Measurements from ENCODE around the gene CMC2. TPM values are rescaled to one million over a fixed set of nuclear protein-coding genes. Genes with fewer than 3 reads are reported as not detected.

The CMC2 gene
- total RNA-seq, 1 donor from 2014 or later, result 133 TPM

DNA sequence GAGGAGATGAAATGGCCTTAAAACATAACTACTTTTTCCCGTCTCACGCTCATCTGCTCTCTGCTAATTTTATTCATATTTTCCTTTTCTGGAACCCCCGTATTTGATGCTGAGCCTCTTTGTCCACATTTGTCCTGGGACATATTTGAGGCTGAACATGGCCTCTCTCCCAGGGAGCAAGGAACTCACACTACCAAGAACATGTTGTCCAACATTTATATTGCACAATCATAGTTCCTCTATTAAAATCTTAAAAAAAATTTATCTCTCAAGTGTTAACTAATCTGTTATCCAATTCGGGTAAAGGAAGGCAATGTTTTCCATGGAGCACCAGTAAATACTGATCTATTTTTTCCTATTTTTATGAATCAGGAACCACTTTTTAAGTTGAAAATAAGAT is 60.2 kb downstream of the CMC2 start:
- ATAC-seq (ENCODE audit: poor library complexity) (peak; percentile 81), DNase-seq (no peak)
- intact Hi-C loops (cut with DNase I), result no loop called here

DNA sequence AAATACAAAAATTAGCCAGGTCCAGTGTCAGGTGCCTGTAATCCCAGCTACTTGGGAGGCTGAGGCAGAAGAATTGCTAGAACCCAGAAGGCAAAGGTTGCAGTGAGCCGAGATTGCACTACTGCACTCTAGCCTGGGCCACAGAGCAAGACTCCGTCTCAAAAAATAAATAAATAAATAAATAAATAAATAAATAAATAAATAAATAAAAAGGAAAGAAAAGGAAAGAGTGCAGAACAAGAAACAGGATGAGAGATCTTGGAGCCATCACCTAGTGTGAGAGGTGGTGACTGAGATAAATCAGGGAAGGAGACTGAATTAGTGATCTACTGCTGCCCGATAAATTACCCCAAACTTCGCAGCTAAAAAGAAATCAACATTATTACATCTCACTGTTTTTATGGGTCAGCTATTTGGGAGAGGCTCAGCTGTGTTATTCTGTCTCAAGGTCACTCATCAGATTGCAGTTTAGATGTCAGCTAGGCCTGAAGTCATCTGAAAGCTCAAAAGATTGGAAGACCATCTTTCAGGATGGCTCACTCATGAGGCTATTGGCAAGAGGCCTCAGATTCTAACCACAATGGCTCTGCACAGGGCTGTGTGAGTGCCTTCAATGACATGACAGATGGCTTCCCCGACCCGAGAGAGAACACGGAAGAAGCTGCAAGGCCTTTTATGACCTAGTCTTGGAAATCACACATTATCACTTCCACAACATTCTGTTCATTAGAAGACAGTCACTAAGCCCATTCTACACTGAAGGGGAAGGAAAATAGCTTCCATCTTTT is 66.4 kb downstream of the CMC2 start:
- intact Hi-C loops (cut with DNase I), result no loop called here

DNA sequence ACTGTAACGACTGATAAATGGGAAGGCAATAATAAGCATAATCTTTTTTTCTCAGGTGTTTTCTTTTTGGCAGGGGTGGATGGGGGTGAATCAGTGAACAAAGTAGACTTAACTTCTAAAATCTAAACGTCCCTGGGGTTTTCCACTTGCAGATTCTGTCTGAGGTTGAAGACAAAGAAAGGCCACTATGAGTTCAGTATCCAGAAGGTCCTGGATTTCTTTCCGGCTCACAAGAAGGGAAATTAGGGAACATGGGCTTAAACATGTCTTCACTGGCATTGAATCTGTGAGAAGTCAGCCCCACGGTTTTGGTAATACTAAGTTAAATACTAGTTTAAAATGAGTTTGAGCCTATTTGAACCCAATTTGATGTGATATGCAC is 67.8 kb downstream of the CMC2 start:
- ATAC-seq (ENCODE audit: poor library complexity) (no peak), DNase-seq (no peak)
- intact Hi-C loops (cut with DNase I), result no loop called here

More for the DNA sequence above, 66.4 kb downstream of the CMC2 start:
- ATAC-seq (ENCODE audit: poor library complexity), result no peak
- no peak for DNase-seq

DNA sequence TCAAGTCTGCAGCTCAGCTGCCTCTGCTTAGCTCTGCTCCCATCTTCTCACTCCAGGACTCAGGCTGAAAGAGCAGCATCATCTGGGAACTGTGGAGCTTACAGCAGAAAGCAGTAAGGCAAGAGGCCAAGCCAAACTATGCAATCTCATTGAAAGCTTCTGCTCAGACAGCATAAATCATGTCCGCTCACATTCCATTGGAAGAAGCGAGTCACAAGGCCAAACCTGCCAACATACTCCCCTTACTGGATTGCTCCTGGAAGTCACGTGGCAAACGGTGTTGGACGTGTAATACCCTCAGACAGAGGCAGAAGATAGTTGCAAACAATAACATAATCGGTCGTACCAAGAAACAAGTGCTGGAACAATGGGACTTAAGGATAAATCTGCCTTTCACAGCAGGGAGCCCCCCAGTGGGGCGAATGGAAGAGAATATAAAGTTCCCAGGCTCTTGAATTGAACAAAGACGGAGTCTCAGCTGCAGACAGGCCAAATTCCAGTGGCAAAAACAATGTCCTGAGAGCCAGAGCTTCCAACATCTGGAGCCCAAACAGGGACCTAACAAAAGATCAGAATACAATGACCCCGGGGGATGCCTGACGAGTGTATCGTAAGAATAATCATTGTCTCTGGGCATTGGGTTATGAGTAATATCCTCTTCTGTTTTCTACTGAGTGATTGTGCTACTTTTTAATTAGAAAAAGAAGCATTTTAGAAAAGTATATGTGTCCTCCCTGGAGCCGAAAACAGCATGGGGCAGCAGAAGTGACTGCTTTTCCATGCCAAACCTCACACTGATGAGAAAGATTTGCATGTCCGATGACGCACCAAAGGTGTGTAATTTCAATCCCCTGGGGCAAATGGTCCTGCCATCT is 68.4 kb downstream of the CMC2 start:
- intact Hi-C loops (cut with DNase I), result no loop called here
- DNase-seq (no peak), ATAC-seq (ENCODE audit: poor library complexity) (peak; percentile 77)

DNA sequence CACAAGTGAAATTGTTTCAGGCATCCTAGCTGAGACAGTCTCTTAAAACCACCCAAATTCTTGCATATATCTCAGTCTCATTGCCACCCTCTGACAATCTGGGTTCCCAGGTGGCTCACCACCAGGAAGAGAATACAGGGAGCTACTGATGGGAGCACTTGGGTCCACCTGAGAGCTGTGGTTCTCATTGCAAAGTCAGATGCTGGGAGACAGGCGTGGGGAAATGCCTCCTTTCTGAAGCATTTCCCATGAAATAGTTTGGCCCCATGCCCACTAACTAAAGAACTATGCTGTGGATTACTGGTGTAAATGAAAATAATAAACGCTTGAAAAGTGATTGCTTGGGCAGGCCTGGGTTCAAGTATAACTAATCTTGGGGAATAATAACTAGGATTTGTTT is 70.3 kb downstream of the CMC2 start:
- ATAC-seq (ENCODE audit: poor library complexity), result no peak
- intact Hi-C loops (cut with DNase I), result no loop called here
- DNase-seq, result no peak

DNA sequence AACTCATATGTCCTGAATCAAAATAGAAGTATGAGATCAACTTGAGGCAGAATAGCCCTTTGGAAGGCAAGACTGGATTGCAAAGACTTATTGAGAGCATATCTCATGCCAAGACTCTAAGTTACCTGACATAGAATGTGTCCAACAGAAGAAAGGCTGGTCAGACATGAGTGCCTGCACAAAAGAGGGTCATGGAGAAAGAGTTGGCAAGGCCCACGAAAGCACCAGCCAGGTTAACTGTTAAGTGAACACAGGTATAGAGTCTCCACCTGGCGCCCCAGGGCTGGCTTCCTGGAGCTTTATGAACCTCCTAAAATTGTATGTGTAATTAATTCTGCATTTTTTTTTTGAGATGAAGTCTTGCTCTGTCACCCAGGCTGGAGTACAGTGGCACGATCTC is 71.0 kb downstream of the CMC2 start:
- no peak for ATAC-seq (ENCODE audit: poor library complexity)
- intact Hi-C loops (cut with DNase I), result no loop called here
- DNase-seq, result no peak

DNA sequence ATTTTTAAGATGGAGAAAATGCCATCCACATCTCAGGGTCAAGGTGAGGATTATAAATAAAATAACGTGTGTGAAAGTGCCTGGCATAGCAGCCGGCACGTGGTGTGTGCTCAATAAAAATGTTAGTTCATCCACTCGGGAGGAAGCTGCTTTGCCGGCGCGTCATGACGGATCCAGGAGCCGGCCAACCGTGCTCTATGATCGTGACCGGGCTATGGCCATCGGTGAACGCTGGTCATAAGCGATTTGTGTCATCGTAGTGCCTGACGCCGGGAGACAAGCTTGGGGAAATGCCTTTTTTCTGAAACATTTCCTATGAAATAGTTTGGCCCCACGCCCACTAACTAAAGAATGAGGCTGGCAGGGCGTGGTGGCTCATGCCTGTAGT is 74.0 kb downstream of the CMC2 start:
- peak; percentile 63 for DNase-seq
- ATAC-seq (ENCODE audit: poor library complexity), result peak; percentile 54
- intact Hi-C loops (cut with DNase I), result no loop called here

DNA sequence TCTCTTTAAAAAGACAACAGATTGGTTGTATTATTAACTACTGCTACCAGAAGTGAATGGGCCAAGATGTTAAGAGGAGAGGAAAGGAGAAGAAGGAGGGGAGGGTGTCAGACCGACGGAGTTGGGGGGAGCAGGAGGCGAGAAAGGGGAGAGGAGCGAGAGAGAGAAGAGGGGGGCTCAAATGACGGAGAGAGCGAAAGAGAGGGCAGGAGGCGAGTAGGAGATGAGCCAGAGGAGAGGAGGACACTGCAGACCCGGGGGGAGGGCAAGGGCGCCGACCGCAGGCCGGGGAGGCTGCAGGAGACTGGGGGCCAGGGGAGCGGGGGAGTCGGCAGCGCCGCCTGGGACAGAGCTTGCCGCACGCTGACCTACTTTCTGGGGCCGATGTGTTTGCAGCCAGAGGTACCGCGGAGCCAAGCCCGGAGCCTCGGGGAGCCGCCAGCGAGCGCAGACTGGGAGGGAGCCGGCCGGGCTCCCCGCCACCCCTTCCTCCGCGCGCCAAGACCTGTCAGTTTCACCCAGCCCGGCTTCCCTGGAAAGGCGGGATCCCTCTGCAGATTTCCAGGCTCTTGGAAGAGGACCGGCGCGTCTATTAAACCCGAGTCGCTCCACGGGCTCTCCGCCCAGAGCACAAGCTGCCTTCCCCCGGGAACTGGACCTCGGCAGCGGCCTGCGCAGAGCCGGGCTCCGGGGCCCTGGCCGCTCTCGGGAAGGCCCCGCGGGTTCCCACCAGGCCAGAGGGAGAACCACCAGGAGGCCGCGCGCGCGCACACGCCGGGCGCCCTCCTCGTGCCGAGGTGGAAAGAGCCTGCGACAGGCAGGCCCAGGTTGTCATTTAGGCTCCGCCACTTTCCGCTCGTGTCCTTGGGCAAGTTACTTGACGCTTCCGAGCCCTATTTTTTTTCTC is 74.6 kb downstream of the CMC2 start:
- DNase-seq, result peak; percentile 91
- ATAC-seq (ENCODE audit: poor library complexity), result peak; percentile 97
- intact Hi-C loops (cut with DNase I), result no loop called here

DNA sequence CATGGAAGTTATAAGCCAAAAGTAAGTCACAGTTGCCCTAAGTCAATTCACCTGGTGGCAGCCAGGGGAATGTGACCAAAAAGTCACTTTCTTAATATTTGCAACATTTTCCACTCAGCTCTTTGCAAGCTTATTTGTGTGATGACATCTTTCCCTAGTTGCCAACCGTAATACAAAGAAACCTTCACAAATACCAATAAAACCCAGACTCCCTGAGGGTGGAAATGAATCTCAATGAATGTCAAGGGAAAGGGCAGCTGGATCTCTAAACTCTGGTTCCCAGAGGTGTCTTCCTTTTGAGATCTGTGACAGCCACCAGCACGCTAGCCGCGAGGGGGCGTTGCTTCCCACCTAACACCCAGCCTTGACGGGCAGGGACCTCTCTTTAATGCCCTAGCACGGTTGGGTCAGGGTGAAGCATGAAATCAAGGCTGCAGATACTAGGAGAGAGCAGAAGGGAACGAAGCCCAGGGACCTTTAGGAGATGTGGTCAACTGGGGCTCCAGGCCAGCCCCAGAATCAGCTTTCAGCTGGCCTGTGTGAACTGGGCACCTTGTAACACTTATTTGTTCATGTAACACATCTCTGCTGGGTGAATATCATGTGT is 82.2 kb downstream of the CMC2 start:
- intact Hi-C loops (cut with DNase I), result no loop called here
- DNase-seq (peak; percentile 69), ATAC-seq (ENCODE audit: poor library complexity) (peak; percentile 73)

DNA sequence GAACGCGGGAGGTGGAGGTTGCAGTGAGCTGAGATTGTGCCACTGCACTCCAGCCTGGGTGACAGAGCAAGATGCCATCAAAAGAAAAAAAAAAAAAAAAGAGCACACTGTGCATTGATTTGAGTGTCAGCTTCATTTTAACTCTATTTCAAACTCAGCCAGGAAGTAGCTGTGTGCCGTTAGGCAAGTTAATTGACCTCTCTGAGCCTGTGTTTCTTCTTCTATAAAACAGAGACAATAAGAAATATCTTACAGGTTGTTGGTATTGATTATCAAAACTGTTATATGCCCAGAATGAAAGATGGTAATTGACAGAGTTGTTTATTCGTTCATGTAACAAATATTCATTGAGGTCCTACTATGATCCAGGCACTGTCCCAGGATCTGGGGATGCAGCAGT is 83.3 kb downstream of the CMC2 start:
- intact Hi-C loops (cut with DNase I), result no loop called here
- ATAC-seq (ENCODE audit: poor library complexity) (no peak), DNase-seq (no peak)

Other genes starting within 250 kb of the CMC2 start
- 2.9 TPM for gene CDYL2, start 202.3 kb downstream of the CMC2 start, total RNA-seq
- 8.7 TPM for gene CENPN, start 329 bp upstream of the CMC2 start, total RNA-seq
- 20.5 TPM for gene ATMIN, start 29.0 kb upstream of the CMC2 start, total RNA-seq
- 0.38 TPM for gene C16orf46, start 70.4 kb upstream of the CMC2 start, total RNA-seq
- 43.6 TPM for gene GCSH, start 89.5 kb upstream of the CMC2 start, total RNA-seq
- gene BCO1, start 231.8 kb upstream of the CMC2 start, total RNA-seq, result not detected

All from Right ventricle myocardium superior (tissue), 1 donor.